ENCODE measurements around the gene CAMK4.

Gene CAMK4

DNA sequence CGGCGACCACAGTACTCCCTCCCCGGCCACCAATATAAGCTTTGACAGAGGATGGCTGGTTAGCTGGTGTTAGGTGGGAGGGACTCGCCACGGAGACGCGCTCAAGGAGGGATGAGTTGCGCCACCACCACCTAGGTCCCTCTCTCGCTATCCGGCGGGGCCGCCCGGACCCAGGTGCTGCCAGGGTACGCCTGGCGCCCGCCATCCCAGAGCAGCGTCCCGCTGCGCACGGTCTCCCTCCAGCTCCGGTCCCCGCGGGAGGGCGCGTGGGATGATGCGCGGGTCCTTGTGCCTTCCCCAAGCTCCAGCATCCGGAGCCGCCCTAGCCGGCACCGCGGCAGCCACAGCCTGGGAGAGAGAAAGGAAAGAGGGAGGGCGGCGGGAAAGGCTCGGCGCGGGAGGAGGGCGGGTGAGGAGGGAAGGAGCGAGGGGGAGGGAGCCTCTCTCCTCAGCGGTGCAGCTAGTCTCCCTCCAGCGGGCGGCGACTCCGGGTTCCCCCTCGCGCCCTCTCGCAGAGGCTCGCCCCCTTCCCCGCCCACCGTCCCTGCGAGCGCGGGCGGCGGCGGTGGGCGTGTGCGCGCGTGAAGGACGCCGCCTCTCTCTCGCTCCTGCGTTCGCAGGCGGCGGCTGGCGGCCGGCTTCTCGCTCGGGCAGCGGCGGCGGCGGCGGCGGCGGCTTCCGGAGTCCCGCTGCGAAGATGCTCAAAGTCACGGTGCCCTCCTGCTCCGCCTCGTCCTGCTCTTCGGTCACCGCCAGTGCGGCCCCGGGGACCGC lies at the start of gene CAMK4:
Gene CAMK4, plus strand, starts transcription at position 598 of the 774 bp plus-strand sequence. Its CDS starts 100 bp downstream, at position 698.
- DNase-seq (ENCODE audit: low spot score): peak; percentile 75

DNA sequence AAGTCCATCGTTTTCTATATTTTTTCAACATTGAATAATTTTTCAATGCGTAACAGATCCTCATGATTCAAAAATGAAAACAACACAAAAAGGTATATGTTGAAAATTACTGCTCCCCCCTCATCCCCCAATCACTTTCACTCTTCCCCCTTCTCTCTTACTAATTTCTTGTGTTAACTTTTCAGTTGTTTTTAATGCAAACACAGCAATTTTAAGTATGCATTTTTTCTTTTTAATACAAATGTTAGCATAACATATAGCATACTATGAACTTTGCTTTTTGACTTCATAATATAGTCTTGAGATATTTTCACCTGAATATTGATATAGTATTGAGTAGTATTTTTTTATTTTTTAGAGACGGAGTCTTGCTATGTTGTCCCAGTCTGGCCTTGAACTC lies 41.1 kb upstream of the CAMK4 start:
- no peak for DNase-seq (ENCODE audit: low spot score)

DNA sequence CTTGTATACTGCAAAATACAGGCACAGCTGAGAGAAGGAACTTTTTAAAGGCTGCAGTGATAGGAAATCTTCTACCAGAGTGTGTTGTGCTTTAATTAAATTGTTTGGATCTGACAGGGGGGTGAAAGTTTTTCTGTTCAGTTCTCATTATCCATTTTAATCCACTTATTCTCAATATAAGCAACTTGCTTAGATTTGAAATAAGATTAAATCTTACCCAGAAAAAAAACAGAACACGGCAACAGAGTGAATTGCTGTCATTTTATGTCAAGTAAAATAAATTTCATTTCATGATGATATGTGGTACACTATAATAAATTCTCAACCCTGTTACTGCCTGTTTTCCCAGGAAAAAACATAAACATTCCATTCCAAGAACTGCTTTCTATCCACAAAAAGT lies 37.1 kb upstream of the CAMK4 start:
- DNase-seq (ENCODE audit: low spot score): no peak

DNA sequence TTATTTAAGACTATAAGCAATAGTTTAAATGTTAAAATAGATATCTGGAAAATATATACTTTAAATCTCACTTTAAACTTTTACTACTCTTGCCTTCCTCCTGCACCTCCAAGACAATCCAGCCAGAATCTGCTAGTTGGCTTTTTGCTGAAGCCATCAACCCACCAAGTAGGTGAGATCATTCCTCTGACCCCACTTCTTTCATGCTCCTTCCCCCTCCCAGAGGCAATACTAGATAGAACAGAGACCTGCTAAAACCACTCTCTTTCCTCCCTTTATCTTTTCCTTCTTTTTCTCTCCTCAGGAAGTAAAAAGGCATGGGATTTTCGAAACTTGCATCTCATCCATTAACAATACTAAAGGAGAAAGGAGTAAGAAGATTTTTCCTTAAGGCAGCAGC lies 30.1 kb upstream of the CAMK4 start:
- no peak for DNase-seq (ENCODE audit: low spot score)

DNA sequence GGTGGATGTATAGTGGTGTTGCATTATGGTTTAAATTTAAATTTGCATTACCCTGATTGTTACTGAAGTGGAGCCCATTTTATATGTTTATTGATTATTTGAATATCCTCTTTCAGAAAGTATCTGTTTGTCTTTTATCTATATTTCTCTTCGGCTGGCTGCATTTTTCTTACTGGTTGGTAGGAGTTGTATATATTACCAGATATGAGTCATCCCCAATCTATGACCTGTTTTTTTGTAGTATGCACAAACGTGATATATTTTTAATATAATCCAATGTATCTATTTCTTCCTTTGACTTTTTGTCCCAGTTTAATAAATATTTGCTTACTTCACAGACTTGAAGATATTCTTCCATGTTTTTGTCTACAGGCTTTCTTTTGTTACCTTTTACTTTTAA lies 29.3 kb upstream of the CAMK4 start:
- no peak for DNase-seq (ENCODE audit: low spot score)

DNA sequence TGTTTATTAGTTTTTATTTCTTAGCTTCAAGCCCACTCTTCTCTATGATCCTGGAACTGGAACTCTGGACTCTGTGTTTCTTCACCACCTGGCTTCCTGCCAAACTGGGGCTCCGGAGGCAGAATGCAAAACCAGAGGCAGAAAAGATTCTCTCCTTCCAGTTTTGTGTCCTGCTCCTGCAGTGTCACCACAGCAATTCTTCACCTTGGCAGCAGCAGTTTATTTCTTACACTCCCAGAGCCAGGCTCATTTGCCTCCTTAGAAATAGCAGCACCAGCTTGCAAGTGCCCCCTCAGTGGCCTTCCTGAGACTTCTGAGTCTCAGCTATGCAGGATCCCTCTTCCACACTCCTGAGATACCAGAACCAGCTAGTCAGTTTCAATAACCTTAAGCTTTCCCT lies 26.7 kb upstream of the CAMK4 start:
- no peak for DNase-seq (ENCODE audit: low spot score)

DNA sequence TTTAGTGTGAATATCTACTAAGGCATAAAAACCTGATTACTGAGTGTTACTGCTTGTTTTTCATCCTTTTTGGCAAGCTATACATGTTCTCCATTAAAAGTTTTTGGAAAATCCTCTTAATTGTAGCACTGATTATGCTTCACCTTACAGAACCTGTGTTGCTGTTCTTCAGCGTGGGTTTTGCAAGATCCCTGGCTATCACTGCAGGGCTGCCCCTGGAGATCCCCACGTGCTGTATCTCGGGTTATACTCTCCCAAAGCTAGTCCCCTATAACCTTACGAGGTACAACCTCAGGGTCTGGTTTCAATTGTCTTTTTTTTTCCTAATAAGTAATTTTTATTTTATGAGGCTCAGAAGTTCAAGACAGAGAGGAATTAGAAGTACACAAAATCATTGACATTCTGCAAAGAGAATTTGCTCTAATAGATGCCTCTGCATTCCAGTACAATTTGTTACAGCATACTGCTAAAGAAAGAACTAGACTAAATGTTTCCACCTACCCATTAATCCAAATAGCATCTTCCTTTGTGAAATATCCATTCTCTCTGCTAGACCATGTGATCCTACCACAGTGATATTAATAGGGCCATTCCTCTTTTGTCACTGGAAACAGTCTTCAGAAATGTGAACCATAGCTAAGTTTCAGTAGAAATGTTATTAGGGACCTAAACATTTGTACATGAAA lies 25.8 kb upstream of the CAMK4 start:
- no peak for DNase-seq (ENCODE audit: low spot score)

DNA sequence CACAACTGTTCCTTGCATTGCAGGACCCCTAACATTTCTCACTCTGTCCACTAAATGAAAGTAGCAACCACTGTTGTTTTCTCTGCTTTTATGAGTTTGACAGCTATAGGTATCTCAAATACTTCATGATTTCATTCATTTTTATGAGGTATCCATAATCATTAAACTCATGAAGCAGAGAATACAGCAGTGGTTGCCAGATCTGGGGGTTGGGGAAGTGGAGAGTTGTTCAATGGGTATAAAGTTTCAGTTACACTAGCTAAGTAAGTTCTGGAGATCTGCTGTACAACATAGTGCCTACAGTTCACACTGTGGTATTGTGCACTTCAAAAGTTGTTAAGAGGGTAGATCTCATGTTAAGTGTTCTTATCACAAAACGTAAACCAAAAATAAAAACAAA lies 23.4 kb upstream of the CAMK4 start:
- DNase-seq (ENCODE audit: low spot score): no peak

DNA sequence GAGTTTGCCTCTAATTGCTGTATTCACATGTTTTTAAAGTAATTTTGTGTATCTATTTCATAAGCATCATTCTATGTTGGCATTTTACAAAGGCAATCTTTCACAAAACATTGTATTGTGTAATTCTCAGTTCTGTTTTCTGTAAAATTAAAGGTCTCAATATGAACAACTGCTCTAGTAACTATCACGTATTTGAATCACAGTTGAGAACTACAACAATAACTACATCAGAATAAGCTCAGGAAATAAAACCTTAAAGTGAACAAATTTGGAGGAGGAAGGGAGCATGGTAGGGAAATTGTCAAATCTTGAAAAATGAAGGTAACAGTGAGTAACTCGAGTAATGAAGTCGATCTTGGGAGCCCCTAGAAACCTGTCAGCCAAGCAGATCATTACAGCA lies 22.5 kb upstream of the CAMK4 start:
- DNase-seq (ENCODE audit: low spot score): peak; percentile 4

DNA sequence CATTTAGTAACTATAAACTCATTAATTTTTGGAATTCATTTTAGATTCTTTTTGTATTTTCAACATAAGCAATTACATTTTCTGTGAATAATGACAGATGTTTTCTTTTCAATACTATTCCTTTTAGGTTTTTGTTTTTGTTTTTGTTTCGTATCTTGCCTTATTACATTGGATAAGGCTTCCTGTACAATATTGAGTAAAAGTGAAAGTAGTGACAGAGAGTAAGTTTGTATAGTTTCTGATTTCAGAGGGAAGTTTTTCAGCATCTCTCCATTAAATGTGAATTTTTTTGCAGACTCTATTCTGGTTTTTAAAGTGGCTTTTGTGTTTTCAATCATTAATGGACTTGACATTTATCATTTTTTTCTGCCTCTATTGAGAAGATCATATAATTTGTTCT lies 12.8 kb upstream of the CAMK4 start:
- peak; percentile 36 for DNase-seq (ENCODE audit: low spot score)

DNA sequence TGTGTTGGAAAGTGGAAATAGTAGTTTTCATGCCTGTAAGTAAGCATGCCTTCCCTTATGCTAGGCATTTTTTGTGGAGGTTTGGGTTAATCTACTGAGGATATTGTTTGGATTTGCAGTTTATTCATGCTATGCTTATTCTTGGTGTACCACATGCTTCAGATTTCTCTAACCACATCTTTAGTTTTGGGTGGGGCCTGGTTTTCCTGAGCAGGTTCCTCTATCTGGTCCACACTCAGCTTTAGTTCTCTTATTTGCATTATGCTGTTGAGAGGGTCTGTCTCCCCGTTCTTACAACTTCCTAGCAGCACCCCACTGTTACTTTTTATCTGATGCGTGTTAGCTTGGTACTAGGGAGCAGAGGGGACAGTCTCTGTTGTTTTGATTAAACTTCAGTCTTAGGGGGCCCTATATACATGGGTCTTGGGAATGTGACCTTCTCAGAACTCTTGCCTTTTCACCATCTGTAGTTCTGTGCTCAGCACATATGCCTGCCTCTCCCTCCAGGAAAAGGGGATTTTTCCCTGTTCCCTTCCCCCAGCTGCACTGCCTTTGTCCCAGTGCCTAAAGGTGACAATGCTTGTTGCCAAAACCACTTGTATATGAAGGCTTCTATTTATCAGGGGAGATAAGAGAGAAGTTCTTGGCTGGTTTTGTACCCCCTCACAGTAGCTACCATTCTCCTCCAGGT lies 10.0 kb upstream of the CAMK4 start:
- DNase-seq (ENCODE audit: low spot score): no peak

DNA sequence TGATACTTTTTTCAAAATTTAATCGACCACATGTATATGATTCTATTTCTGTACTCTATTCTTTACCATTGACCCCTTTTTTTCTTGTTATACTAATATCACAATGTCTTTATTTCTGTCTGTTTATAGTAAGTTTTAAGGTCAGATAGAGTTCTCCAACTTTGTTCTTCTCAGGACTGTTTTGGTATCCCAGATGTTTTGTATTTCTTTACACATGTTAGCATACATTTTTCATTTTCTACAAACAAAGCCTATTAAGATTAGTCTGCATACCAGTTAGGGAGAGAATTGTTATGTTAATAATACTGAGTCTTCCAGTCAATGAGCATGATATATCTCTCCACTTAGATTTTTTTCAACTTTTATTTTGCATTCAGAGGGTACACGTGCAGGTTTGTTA lies 8.2 kb upstream of the CAMK4 start:
- DNase-seq (ENCODE audit: low spot score): no peak

DNA sequence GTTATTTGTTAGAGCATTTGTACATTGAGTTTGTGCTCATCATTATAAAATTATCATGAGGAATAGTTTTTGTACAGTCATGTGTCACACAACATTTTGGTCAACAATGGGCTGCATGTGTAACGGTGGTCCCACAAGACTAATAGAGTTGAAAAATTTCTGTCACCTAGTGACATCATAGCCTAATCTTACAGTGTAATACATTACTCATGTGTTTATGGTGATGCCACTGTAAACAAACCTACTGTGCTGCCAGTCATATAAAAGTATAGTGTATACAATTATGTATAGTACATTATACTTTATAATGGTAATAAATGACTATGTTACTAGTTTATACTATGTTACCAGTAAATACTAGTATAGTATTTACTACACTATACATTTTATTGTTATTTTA lies 3.0 kb upstream of the CAMK4 start:
- DNase-seq (ENCODE audit: low spot score): no peak

DNA sequence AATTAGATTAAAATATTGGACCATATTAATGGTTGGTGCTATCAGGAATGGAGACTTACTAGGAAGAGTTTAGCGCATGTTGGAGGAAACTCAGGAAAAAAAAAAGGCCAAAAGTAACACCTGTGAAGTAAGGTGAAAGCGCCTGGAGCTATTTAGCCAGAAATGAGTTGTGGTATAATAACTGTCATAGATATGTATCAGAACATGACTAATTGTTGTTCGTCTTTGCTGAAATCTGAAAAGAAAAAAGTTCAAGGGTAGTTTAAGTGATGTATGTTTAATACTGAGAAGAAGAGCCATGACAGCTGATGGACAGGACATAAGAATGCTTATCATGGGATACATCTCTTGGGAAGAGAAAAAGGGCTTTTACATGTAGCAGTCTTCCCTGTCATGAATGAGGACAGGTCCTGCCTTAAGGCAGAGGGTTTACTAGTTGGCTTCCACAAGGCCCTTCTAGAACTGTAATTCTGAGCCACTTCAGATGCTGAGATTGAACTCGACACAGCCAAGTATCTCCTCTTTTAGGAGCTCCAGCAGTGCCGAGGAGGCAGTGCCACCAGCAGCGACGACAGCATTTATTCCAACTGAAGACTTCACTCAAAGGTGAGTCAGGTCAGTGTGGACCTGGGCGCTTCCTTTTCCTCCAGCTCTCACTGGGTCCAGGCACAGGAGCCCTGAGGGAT lies 940 bp upstream of the CAMK4 start:
- DNase-seq (ENCODE audit: low spot score): no peak

DNA sequence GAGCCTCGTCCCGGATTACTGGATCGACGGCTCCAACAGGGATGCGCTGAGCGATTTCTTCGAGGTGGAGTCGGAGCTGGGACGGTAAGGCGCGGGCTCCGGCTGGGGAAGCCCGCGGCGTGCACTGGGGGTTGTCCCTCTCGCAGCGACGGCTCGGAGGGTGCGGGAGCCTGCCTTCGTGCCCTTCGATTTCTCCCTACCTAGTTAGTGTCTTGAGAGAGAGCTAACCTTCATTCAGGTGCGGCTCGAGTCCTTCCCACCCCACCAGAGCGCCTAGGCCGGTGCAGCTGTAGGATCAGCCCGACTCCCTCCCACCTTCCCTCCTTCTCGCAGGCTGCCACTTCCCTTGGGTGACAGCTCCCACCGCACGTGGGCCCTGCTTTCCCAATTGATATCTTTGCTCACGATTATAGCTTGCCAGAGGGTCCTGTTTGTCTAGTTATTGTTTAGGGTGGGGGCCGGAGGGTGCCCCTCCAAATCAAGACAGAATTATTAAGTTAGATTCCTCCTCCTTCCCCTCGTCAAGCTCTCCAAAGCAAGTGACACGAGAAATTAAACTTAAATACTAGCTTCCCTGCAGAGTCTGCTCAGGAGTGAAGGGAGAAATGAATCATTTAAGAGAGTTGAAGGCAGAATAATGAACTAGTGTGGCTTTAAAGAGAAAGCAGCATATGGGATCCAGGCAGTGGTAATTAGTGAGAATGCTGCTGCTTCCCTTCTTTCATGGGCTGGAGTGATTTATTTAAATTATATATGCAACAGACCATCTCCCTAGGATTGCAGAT lies 569 bp downstream of the CAMK4 start:
- DNase-seq (ENCODE audit: low spot score): no peak

DNA sequence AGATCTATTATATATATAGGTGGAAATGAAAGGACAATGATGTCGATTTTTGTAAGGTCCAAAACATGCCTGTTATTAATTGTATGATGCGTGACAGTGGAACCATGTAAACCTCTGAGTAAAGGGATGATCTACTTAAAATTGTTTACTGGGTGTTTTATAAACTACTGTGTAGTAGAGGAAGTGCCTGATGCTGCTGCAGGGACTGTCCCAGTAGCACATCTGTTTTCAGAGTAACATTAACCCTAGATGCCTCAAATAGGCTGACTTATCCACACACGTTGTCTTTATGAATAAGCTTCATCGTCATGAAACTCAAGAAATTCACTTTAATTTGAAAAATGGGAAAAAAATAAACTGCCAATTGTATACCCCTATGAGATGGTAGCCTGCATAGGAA lies 1.7 kb downstream of the CAMK4 start:
- DNase-seq (ENCODE audit: low spot score): no peak

DNA sequence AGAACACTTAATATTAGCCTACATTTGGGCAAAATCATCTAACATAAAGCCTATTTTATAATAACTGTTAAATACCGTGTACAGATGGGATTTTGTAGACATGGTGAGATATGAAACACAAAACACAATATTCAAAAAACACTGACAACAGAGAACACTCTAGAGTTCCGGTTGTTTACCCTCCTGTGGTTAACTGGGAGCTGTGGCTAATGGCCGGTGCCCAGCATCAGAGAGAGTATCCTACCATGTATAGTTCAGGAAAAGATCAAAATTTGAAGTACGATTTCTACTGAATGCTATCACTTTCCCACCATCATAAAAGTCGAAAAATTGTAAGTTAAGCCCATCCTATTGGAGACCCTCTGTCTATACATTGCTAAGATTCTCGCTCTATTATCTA lies 2.4 kb downstream of the CAMK4 start:
- DNase-seq (ENCODE audit: low spot score): no peak

DNA sequence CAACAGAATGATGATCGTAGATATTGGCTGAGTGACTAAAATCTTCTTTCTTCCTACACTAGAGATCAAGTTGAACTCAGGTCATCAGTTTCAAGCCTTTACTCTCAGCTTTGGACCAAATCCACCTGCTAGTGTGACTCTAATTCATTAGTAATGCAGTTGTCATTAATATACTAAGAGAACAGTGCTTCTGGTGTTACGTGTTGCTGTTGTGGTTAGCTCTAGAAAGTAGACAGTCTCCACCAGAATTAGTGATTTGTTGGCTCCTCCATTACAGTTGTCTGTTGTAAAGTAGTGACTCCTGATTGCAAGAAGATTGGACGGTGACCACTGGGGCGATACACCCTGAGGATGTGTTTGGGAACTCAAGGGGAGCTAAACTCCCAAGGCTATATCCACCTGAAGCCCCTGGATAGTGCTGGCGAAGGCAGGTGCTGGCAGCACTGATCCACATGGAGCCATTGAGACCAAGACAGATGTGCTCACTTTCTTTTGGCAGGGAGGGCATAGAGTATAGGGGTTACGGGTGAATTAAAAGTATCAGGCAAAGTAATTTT lies 3.1 kb downstream of the CAMK4 start:
- DNase-seq (ENCODE audit: low spot score): no peak

DNA sequence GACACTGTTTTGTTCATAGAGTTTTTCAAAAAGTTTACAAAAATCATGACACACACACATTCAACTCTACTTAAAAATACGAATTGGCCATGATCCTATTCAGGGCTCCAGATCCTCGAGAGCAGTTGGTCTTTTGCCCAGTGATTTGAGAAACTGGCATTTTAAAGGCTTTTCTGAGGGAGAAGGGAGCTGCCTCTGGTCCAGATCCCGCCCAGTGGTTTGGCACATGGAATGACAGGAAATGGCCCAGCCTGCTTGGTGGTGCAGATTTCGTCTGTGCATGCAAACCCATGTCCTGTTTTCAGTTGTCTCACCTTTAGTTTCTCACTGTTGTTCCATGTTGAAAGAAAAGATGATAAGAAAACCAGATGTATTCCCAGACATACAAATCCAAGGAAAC lies 3.6 kb downstream of the CAMK4 start:
- peak; percentile 46 for DNase-seq (ENCODE audit: low spot score)

DNA sequence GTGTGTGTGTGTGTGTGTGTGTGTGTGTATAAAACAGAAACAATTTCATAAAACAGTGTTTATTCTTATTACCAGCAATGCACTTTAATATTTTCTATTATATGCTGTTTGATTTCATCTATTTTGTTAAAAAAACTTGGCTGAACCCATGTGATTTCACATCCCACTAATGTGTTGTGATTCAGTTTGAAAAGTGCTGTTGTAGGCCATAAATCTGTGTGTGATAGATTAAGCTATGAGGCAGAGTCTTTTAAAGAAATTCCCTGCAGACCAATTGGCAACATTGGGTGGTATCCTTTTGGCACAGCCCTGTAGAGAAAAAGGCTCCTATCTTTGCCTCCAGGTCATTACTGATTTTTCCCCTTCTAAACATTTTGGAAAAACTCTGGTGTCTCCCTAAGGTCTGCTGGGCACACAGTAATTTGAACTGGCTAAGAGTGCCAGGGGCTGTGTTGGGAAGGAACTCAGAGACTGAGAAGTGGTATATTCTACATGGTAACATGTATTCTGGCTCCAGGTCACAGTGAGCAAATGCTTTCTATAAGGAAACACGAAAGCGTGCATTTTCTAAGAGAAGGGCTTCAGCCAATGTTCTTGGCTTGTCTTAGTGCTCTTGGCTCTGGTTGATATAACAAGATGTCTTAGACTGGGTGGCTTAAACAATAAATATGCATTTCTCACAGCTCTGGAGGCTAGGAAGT lies 4.5 kb downstream of the CAMK4 start:
- no peak for DNase-seq (ENCODE audit: low spot score)

Data from activated CD4-positive, alpha-beta T cell treated with anti-CD3 and anti-CD28 coated beads, Interleukin-2, Interleukin-4, amounts not matched to agents 100 ng/mL and 50 ng/mL, durations not matched to agents 16 hours and 8 hours (primary cell).